Measurements from ENCODE around the gene WNT9B. TPM values are rescaled to one million over a fixed set of nuclear protein-coding genes. Genes with fewer than 3 reads are reported as not detected.

WNT9B gene
- total and polyA plus RNA-seq, 4 donors: 0.08 to 0.14 (median 0.10) TPM; not detected in 1

- WGBS: 81% methylated on average over 10 of the region's 10 CpGs
- Histone ChIP-seq H3K9ac (ENCODE audit: low read depth in 1 of 2, low read length in 2 of 2) (no peak overlapping the region), H3K36me3 (ENCODE audit: control insufficient read depth in 4 of 4, insufficient read depth in 3 of 4, low read depth in 1 of 4, low read length in 3 of 4) (no peaks in the 10 kb centered on the region), H3K27me3 (ENCODE audit: control insufficient read depth in 4 of 4, insufficient read depth in 4 of 4, low read length in 3 of 4) (no peaks in the 10 kb centered on the region), H3K27ac (ENCODE audit: low read depth in 1 of 2, low read length in 2 of 2) (no peak overlapping the region), H3K4me3 (ENCODE audit: low read depth in 1 of 3, low read length in 3 of 3) (no peak overlapping the region), H3K4me1 (ENCODE audit: control insufficient read depth in 4 of 4, insufficient read depth in 4 of 4, low read length in 3 of 4) (no peaks in the 10 kb centered on the region), H3K9me3 (ENCODE audit: control insufficient read depth in 4 of 4, low read length in 3 of 4) (no peaks in the 10 kb centered on the region)
- no peak for DNase-seq (ENCODE audit: low spot score)
- TF ChIP-seq REST (IDR thresholded peaks at IDR 0.05) (no peak), NR2F2 (IDR thresholded peaks at IDR 0.05) (no peak), GABPA (IDR thresholded peaks at IDR 0.05 in 1 of 2, conservative IDR thresholded peaks at IDR 0.05 in 1 of 2) (no peak), EGR1 (IDR thresholded peaks at IDR 0.05; ENCODE audit: low read depth in 2 of 2) (no peak), MAX (IDR thresholded peaks at IDR 0.05) (no peak), HNF4A (conservative IDR thresholded peaks at IDR 0.05) (no peak), FOXA1 (IDR thresholded peaks at IDR 0.05) (no peak), RXRA (IDR thresholded peaks at IDR 0.05) (no peak), SP1 (IDR thresholded peaks at IDR 0.05) (no peak), ZBTB33 (IDR thresholded peaks at IDR 0.05) (no peak), TAF1 (conservative IDR thresholded peaks at IDR 0.05) (no peak), CTCF (IDR thresholded peaks at IDR 0.05; ENCODE audit: low read depth, low read length, missing input control) (no peak), FOXA2 (IDR thresholded peaks at IDR 0.05) (no peak), HNF4G (IDR thresholded peaks at IDR 0.05) (no peak), JUND (IDR thresholded peaks at IDR 0.05) (no peak), RAD21 (IDR thresholded peaks at IDR 0.05) (no peak), ATF3 (IDR thresholded peaks at IDR 0.05) (no peak), YY1 (IDR thresholded peaks at IDR 0.05) (no peak)
Observed at GRCh38 chr17:46885415-46886309, 34.3 kb downstream of the WNT9B start.

Measured in liver (tissue), 9 donors.